Astrocyte (in vitro differentiated cells and primary cell): Measurements from ENCODE around the gene MCTP2.

Experiments used
- CTCF ChIP-seq: IDR thresholded peaks from 2 replicates; pipeline ENCODE4 v1.5.1; 2011; ENCODE audit warnings: low read depth, mild to moderate bottlenecking, inconsistent platforms, low read length, moderate library complexity; ENCODE audit not compliant: insufficient read depth
- EZH2 ChIP-seq: IDR thresholded peaks from 2 replicates; pipeline ENCODE4 v1.6.1; 2012; ENCODE audit warnings: mild to moderate bottlenecking, low read length, inconsistent platforms; ENCODE audit not compliant: insufficient read depth

- TF ChIP-seq CTCF, result no peak
- TF ChIP-seq EZH2, result no peak
Observed at GRCh38 chr15:94293411-94294402, 62.3 kb downstream of the MCTP2 start.
